HG03460 (cell line): Measurements from ENCODE around the gene AP2A1.

ENCODE experiments used
- ATAC-seq: cut with Tn5 transposase; IDR thresholded peaks from one replicate; pipeline ENCODE4 v1.9.1; 2021; ENCODE audit not compliant: unreplicated experiment

AP2A1 gene

GRCh38 chr19:49766007-49766929 lies 533 bp upstream of the AP2A1 start:
- peak; percentile 90 for ATAC-seq

GRCh38 chr19:49767381-49767780 lies 580 bp downstream of the AP2A1 start:
- no peak for ATAC-seq

- ATAC-seq = no peak
These were observed 1.3 kb downstream of the AP2A1 start for GRCh38 chr19:49767967-49768581.

GRCh38 chr19:49770529-49770928 lies 3.7 kb downstream of the AP2A1 start:
- ATAC-seq = no peak

GRCh38 chr19:49771674-49772139 lies 4.9 kb downstream of the AP2A1 start:
- no peak for ATAC-seq

- ATAC-seq = no peak
These were observed 6.1 kb downstream of the AP2A1 start for GRCh38 chr19:49772850-49773432.

GRCh38 chr19:49773663-49774350 lies 7.0 kb downstream of the AP2A1 start:
- ATAC-seq = no peak

GRCh38 chr19:49774969-49775368 lies 8.2 kb downstream of the AP2A1 start:
- no peak for ATAC-seq

GRCh38 chr19:49775742-49776370 lies 9.1 kb downstream of the AP2A1 start:
- ATAC-seq = no peak

GRCh38 chr19:49776371-49776764 lies 9.6 kb downstream of the AP2A1 start:
- no peak for ATAC-seq

- ATAC-seq = no peak
These were observed 13.1 kb downstream of the AP2A1 start for GRCh38 chr19:49779731-49780555.

- no peak for ATAC-seq
These were observed 14.1 kb downstream of the AP2A1 start for GRCh38 chr19:49780861-49781260.

GRCh38 chr19:49781394-49781793 lies 14.6 kb downstream of the AP2A1 start:
- ATAC-seq = no peak

GRCh38 chr19:49782515-49782914 lies 15.7 kb downstream of the AP2A1 start:
- ATAC-seq = no peak

GRCh38 chr19:49786376-49786820 lies 19.6 kb downstream of the AP2A1 start:
- no peak for ATAC-seq

- no peak for ATAC-seq
These were observed 20.9 kb downstream of the AP2A1 start for GRCh38 chr19:49787746-49788145.

GRCh38 chr19:49788857-49789256 lies 22.1 kb downstream of the AP2A1 start:
- no peak for ATAC-seq

GRCh38 chr19:49790866-49791265 lies 24.1 kb downstream of the AP2A1 start:
- no peak for ATAC-seq

- ATAC-seq = no peak
These were observed 25.1 kb downstream of the AP2A1 start for GRCh38 chr19:49791776-49792445.
